LHCN-M2 (cell line): Measurements from ENCODE around the gene KIF22. TPM values are rescaled to one million over a fixed set of nuclear protein-coding genes. Genes with fewer than 3 reads are reported as not detected.

Experiments used
- DNase-seq: peaks from one replicate; pipeline ENCODE4 v3.0.0-alpha.2; 2012; ENCODE audit warnings: low read depth
- total RNA-seq: library from RNA; depleted of rRNA; stranded (reverse); fragments of >200 nt; gene quantifications from 2 replicates; pipeline ENCODE4 v1.2.3, GENCODE V29; 2014; rRNA removed

The KIF22 gene
- total RNA-seq, 1 experiment from 2014 or later: 108 TPM

GRCh38 chr16:29836623-29837022, 46.1 kb downstream of the KIF22 start:
- no peak for DNase-seq

GRCh38 chr16:29837841-29838240, 47.3 kb downstream of the KIF22 start:
- no peak for DNase-seq

- DNase-seq: no peak
These were observed 49.3 kb downstream of the KIF22 start for GRCh38 chr16:29839822-29840221.

- no peak for DNase-seq
These were observed 49.7 kb downstream of the KIF22 start for GRCh38 chr16:29840240-29840639.

GRCh38 chr16:29841631-29842030, 51.1 kb downstream of the KIF22 start:
- no peak for DNase-seq

GRCh38 chr16:29842732-29843346, 52.3 kb downstream of the KIF22 start:
- no peak for DNase-seq

GRCh38 chr16:29843931-29844330, 53.4 kb downstream of the KIF22 start:
- DNase-seq: no peak

- no peak for DNase-seq
These were observed 54.2 kb downstream of the KIF22 start for GRCh38 chr16:29844575-29845331.

- DNase-seq: no peak
These were observed 55.1 kb downstream of the KIF22 start for GRCh38 chr16:29845656-29846055.

GRCh38 chr16:29848420-29849297, 58.1 kb downstream of the KIF22 start:
- peak; percentile 69 for DNase-seq

- DNase-seq: no peak
These were observed 59.0 kb downstream of the KIF22 start for GRCh38 chr16:29849505-29849904.

GRCh38 chr16:29850998-29851397, 60.4 kb downstream of the KIF22 start:
- no peak for DNase-seq

GRCh38 chr16:29852654-29853053, 62.1 kb downstream of the KIF22 start:
- DNase-seq: no peak

- DNase-seq: peak; percentile 23
These were observed 64.1 kb downstream of the KIF22 start for GRCh38 chr16:29854520-29855100.

Other genes with a start within 250 kb of the KIF22 start
- not detected in 2 replicates for gene SPN, start 127.5 kb upstream of the KIF22 start, total RNA-seq
- 1.1 and 1.7 TPM in 2 replicates for gene QPRT, start 111.6 kb upstream of the KIF22 start, total RNA-seq
- gene C16orf54, start 44.8 kb upstream of the KIF22 start, total RNA-seq: not detected in 2 replicates
- gene ZG16, start 12.5 kb upstream of the KIF22 start, total RNA-seq: not detected in 2 replicates
- gene MAZ, start 15.8 kb downstream of the KIF22 start, total RNA-seq: 126 and 147 TPM in 2 replicates
- gene PRRT2, start 21.4 kb downstream of the KIF22 start, total RNA-seq: 0.58 and 1.1 TPM in 2 replicates
- gene PAGR1, start 25.4 kb downstream of the KIF22 start, total RNA-seq: 63.2 and 63.4 TPM in 2 replicates
- 275 and 303 TPM in 2 replicates for gene MVP, start 29.7 kb downstream of the KIF22 start, total RNA-seq
- 75.5 and 89.7 TPM in 2 replicates for gene CDIPT, start 72.5 kb downstream of the KIF22 start, total RNA-seq
- 10.9 and 15.2 TPM in 2 replicates for gene SEZ6L2, start 108.8 kb downstream of the KIF22 start, total RNA-seq
- gene ASPHD1, start 109.7 kb downstream of the KIF22 start, total RNA-seq: 5.0 and 8.9 TPM in 2 replicates
- gene KCTD13, start 135.5 kb downstream of the KIF22 start, total RNA-seq: 12.2 and 18.3 TPM in 2 replicates
- gene TMEM219, start 171.3 kb downstream of the KIF22 start, total RNA-seq: 79.7 and 91.0 TPM in 2 replicates
- gene TAOK2, start 183.1 kb downstream of the KIF22 start, total RNA-seq: 87.7 and 93.3 TPM in 2 replicates
- gene HIRIP3, start 204.9 kb downstream of the KIF22 start, total RNA-seq: 12.2 and 22.4 TPM in 2 replicates
- 116 and 194 TPM in 2 replicates for gene INO80E, start 205.5 kb downstream of the KIF22 start, total RNA-seq
- gene DOC2A, start 220.3 kb downstream of the KIF22 start, total RNA-seq: not detected in 2 replicates
- not detected in 2 replicates for gene C16orf92, start 232.4 kb downstream of the KIF22 start, total RNA-seq
- not detected in 2 replicates for gene TLCD3B, start 240.5 kb downstream of the KIF22 start, total RNA-seq